HL-60/S4 treated with retinoic acid at 250 ng/mL for 4 days and 3 days (cell line): ENCODE data around the gene CHRNE.
"Not testable (repeated sequence)": the region's sequence is repeated elsewhere in the genome, so short reads cannot be mapped to it uniquely, and the experiment has no call there.

Experiments used
- in situ Hi-C: fragments of 300-500 bp; cut with MboI; formaldehyde crosslinking; loops from 2 replicates; pipeline ENCODE4 v1.7.0; 2022; ENCODE audit warnings: low sequenced_read_pairs

CHRNE gene

GRCh38 chr17:4908301-4908700, 5.4 kb upstream of the CHRNE start:
- in situ Hi-C loops = no loop called here

GRCh38 chr17:4906642-4907041, 3.7 kb upstream of the CHRNE start:
- in situ Hi-C loops = not testable (repeated sequence)

DNA sequence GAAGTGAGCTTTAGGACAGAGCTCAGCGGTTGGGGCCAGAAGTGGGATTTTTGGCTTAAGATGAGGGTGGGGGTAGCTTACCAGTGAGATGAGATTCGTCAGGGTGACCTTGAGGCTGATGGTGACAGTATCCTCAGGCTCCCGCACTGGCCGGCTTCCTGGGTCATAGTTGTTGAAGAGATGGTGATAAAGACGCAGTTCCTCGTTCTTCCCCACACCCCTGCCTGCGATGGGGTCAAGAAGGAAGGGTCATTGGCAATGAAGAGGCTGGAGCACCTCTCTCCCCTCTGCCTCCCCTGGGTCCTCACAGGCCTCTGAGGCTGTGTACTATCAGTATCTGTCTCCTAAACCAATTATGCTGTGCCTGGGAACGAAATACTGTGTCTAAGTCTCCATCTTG, 358 bp downstream of the CHRNE start:
- in situ Hi-C loops = no loop called here

DNA sequence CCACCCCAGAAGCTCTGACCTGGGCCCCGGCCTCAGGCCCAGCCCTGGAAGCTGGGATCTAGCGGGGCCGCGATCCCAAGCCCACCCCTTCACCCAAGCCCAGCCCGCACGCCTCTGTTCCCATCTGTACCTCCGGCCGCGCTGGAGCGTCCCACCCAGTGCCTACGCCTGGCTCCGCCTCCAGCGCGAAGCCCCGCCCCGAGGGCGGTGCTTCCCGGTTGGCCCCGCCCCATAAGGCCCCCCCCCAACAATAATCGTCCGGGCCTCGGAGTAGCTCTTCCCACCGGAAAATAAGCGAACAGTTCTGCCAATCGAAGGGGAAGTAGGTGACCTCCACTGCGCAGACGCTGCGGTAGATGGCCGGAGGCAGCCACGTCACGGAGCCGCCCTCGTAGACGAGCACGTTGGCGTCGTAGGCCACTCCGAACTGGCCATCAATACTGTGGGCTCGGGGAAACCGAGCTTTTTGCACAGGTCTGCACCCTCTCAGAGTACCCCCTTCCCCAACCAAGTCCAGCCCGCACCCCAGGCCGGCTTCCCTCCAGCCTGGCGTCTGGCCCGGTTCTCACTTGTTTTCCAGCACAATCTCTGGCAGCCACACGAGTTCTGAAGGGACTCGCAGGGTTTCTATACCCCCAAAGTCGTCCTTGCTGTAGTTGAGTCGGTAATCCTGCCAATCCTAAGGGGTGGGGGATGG, 1.1 kb downstream of the CHRNE start:
- in situ Hi-C loops = no loop called here

DNA sequence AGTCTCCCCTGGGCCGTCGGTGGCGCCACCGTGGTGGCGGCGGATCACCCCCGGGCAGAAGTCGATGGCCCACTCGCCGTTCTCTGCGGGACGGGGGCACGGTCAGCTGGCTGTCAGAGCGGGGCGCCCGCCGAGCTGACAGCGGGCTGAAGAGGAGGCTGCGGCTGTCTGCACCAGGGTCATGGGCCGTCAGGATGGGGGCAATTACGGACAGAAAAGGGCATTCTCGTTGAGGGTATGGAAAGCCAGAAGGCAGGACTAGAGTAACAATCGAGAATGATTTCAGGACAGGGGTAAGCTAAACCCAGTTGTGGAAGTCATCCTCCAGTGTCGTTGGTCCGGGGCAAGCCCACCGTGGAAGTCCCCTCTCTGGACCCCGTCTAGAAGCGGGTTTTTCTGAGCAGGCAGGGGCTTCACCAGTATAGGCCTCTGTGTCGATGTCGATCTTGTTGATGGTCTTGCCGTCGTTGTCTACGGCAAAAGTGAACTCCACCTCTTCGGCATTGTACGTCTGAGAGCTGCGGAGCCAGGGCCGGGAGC, 1.7 kb downstream of the CHRNE start:
- in situ Hi-C loops = no loop called here

DNA sequence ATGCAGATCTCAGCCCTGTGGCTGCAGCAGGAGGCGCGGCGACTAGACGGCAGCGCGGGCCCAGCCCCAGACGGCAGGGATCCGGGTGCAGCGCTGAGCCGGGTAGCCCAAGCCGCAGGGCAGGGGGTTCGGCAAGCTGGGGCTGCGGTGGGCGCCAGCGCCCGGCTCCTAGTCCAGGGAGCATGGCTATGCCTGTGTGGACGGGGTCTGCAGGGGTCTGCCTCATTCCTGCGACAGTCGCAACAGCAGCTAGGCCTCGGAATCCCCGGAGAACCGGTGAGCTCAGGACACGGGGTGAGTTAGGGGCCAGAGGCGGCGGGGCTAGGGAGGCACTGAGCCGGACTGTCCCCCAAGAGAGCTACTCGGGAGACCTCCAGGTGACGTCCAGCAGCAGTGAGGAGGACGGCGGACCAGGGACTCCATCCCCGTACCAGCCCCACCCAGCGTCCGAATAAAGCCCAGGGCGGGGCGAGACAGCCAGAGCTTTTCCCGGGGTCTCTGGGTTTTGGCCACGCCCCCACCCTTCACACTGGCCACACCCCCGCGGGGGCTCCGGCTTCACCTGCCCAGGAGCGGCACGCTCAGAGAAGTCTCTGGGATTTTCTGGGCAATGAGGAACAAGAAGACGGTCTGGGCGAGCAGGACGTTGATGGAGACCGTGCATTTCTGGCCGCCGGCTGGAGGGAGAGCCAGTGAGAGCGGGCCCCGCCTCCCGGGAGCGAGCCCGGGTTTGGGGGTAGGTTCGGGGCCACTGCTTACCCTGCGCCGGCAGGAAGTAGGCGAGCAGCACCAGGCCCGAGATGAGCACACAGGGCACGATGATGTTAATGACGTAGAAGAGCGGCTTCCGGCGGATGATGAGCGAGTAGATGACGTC, 2.4 kb downstream of the CHRNE start:
- in situ Hi-C loops = no loop called here

DNA sequence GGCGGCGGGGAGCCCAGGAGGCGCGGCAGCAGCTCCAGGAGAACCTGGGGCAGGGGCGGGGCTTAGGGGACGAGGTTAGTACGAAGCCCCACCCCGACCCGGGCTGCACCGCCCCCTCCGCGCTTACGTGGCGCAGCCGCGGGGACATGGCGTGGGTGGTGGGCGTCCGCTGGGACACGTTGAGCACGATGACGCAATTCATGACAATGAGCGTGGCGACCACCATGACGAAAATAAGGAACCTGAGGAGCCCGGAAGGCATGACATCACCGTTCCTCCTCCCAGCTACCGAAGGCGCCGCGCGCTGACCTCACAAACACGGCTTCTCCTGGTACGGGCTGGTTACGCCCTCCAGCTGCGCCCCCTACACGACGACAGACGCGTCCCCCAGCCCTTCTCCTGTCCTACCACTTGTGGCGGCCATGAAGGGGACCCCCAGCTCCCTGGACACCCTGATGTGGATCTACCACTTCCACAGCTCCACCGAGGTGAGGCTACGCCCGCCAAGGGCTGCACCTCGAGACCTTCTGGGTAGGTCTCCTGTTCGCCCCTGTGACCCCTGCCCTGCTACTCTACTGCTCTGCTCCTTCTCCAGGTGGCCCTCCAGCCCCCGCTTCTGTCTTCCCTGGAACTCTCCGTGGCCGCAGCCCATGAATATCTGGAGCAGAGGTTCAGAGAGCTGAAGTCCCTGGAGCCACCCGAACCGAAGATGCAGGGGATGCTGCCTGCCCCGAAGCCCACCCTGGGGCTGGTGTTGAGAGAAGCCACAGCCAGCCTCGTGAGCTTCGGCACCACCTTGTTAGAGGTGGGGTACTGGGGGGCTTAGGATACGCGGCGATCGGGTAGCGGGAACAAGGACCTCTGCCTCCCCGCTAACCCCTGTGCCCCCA, 3.3 kb downstream of the CHRNE start, which contains the start of gene C17orf107:
Gene C17orf107 (plus strand): TSS at position 196 of the 890 bp plus-strand sequence. CDS start 227 bp downstream, at position 423.
- in situ Hi-C loops = loop anchor here (25.0 kb wide), 1 partner anchor 337 kb away; the partner anchor contains the start of genes GGT6 and MYBBP1A

DNA sequence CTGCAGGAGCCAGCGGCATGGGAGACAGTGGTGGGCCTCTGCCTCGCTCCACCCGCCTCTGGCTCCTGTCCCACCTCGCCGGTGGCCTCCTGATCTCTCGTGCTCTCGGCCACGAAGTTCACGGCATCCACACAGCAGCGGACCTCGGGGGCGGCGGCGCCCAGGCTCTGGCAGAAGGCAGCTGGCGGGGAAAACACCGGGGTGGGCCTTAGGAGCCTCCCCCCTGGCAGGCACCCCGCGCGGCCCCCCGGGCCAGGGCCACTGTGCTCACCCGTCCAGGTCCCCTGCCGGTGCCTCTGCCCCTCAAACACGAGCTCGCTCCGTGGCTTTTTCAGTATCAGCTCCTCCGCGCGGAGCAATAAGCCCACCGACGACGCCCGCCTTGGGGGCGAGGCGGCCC, 4.0 kb downstream of the CHRNE start:
- in situ Hi-C loops = loop anchor here (25.0 kb wide), 1 partner anchor 337 kb away; the partner anchor contains the start of genes GGT6 and MYBBP1A

DNA sequence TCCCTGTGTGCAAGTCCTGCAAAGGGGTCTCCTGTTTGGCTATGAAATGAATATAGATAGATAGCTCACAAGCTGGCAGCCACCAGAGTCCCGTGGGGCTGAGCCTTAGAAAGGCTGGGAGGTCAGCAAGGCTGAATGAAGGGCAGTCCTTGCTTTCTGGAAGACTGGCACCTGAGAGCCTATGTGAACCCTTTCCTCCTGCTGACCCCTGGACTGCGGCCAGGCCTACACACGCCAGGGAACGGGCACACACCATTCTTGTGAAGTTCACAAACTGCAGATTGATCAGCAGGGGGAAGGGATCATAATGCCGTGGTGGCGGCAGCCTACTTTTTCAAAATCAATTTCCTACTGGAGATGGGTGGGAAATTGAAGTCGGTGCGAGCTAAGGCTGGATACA, 4.5 kb downstream of the CHRNE start:
- in situ Hi-C loops = loop anchor here (25.0 kb wide), 1 partner anchor 336 kb away; the partner anchor contains the start of genes GGT6 and MYBBP1A

- in situ Hi-C loops = loop anchor here (25.0 kb wide), 1 partner anchor 335 kb away; the partner anchor contains the start of genes GGT6 and MYBBP1A
Observed at GRCh38 chr17:4897785-4898184, 5.1 kb downstream of the CHRNE start.

DNA sequence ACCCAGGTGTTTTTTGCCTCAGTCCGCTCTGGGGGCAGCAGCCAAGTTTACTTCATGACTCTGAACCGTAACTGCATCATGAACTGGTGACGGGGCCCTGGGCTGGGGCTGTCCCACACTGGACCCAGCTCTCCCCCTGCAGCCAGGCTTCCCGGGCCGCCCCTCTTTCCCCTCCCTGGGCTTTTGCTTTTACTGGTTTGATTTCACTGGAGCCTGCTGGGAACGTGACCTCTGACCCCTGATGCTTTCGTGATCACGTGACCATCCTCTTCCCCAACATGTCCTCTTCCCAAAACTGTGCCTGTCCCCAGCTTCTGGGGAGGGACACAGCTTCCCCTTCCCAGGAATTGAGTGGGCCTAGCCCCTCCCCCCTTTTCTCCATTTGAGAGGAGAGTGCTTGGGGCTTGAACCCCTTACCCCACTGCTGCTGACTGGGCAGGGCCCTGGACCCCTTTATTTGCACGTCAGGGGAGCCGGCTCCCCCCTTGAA, 5.7 kb downstream of the CHRNE start:
- in situ Hi-C loops = loop anchor here (25.0 kb wide), 1 partner anchor 335 kb away; the partner anchor contains the start of genes GGT6 and MYBBP1A

GRCh38 chr17:4896332-4897197, 6.3 kb downstream of the CHRNE start:
- in situ Hi-C loops = loop anchor here (25.0 kb wide), 1 partner anchor 334 kb away; the partner anchor contains the start of genes GGT6 and MYBBP1A

GRCh38 chr17:4895657-4896331, 7.1 kb downstream of the CHRNE start:
- in situ Hi-C loops = loop anchor here (25.0 kb wide), 1 partner anchor 333 kb away; the partner anchor contains the start of genes GGT6 and MYBBP1A

DNA sequence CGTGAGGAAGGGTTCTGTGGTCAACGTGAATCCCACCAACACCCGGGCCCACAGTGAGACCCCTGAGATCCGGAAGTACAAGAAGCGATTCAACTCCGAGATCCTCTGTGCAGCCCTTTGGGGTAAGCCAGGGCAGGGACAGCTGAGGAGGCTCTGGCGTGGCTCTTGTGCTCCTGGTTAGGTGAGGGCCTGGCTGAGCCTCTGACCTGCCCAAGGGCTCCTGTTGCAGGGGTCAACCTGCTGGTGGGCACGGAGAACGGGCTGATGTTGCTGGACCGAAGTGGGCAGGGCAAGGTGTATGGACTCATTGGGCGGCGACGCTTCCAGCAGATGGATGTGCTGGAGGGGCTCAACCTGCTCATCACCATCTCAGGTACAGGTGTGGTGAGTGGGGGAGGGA, 7.8 kb downstream of the CHRNE start:
- in situ Hi-C loops = loop anchor here (25.0 kb wide), 1 partner anchor 333 kb away; the partner anchor contains the start of genes GGT6 and MYBBP1A

DNA sequence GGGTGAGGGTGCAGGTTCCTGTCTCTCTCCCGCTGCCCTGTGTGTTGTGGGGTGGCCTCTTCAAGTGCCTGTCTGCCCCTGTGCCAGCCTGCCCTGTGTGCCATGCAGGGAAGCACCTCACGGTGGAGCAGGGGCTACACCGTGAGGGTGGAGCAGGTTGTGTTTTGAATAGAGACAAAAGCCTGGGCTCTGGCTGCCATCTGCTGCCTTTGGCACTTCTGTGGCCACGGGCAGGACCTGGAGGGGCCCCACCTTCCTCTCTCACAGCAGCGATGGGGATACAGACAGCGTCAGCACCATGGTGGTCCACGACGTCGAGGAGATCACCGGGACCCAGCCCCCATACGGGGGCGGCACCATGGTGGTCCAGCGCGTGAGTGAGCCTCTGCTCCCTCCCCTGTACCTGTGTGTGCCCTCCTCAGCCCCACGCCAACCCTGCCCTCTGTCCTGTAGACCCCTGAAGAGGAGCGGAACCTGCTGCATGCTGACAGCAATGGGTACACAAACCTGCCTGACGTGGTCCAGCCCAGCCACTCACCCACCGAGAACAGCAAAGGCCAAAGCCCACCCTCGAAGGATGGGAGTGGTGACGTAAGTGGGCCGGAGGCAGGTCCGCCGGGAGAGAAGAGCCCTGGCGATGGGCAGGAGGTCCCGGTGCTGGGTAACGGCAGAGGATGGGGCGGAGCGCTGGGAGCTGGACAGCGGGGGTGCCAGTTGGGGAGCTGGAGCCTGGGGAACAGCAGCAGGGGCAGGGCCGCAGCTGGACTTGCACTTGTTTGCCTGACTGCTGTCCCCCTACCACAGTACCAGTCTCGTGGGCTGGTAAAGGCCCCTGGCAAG, 9.0 kb downstream of the CHRNE start:
- in situ Hi-C loops = loop anchor here (25.0 kb wide), 1 partner anchor 332 kb away; the partner anchor contains the start of genes GGT6 and MYBBP1A

- in situ Hi-C loops = loop anchor here (25.0 kb wide), 1 partner anchor 331 kb away; the partner anchor contains the start of genes GGT6 and MYBBP1A
Observed at GRCh38 chr17:4893272-4893671, 9.6 kb downstream of the CHRNE start.
